Calu3 (cell line): ENCODE results near the gene SFRP5. TPM values are rescaled to one million over a fixed set of nuclear protein-coding genes. Genes with fewer than 3 reads are reported as not detected.

ENCODE experiments used
- BruUV-seq: library from RNA; stranded (reverse); fragments of 400-500 nt; replicated peaks from 2 replicates; lab custom pipeline; 2021; lab: Mats Ljungman, UMichigan
- CTCF ChIA-PET: fragments of 300-600 bp; sonication (Branson Sonifier 250); formaldehyde crosslinking; loops from one replicate; lab custom pipeline; 2022; ENCODE audit warnings: antibody characterized with exemption; lab: Charles Lee
- DNase-seq: peaks from one replicate; pipeline ENCODE4 v3.0.0; 2022
- H3K27ac Mint-ChIP-seq: one replicate; pipeline ENCODE4 v1.8.0; 2022; ENCODE audit warnings: mixed read lengths; ENCODE audit not compliant: unreplicated experiment
- H3K27me3 Mint-ChIP-seq: one replicate; pipeline ENCODE4 v1.8.0; 2022; ENCODE audit warnings: mixed read lengths; ENCODE audit not compliant: unreplicated experiment
- H3K36me3 Mint-ChIP-seq: one replicate; pipeline ENCODE4 v1.8.0; 2022; ENCODE audit warnings: mild to moderate bottlenecking, moderate library complexity, mixed read lengths; ENCODE audit not compliant: insufficient read depth, unreplicated experiment
- H3K4me1 Mint-ChIP-seq: one replicate; pipeline ENCODE4 v1.8.0; 2022; ENCODE audit warnings: mild to moderate bottlenecking, low read depth, mixed read lengths; ENCODE audit not compliant: unreplicated experiment
- H3K4me3 Mint-ChIP-seq: one replicate; pipeline ENCODE4 v1.8.0; 2022; ENCODE audit warnings: mild to moderate bottlenecking, low read depth, moderate library complexity, mixed read lengths; ENCODE audit not compliant: unreplicated experiment
- H3K9me3 Mint-ChIP-seq: one replicate; pipeline ENCODE4 v1.8.0; 2022; ENCODE audit warnings: low read depth, mixed read lengths; ENCODE audit not compliant: unreplicated experiment
- CTCF ChIP-seq: fragments of 200-600 bp; IDR thresholded peaks from one replicate; pipeline ENCODE4 v1.8.0; 2022; ENCODE audit warnings: antibody characterized with exemption; ENCODE audit not compliant: unreplicated experiment
- intact Hi-C: fragments of 100-400 bp; cut with micrococcal nuclease; formaldehyde crosslinking; loops from one replicate; pipeline ENCODE4 v1.10.0; 2022; ENCODE audit not compliant: unreplicated experiment
- total RNA-seq: library from RNA; stranded (reverse); gene quantifications from 2 replicates; pipeline ENCODE4 v1.2.3, GENCODE V29; 2022

Gene SFRP5
- total RNA-seq, 1 experiment from 2014 or later: 0.19 TPM

- Mint-ChIP-seq H3K27ac (no peak overlapping the region), H3K4me3 (no peak overlapping the region), H3K4me1 (no peaks in the 10 kb centered on the region), H3K36me3 (peaks cover 24% of the 10 kb centered on the region), H3K27me3 (no peaks in the 10 kb centered on the region), H3K9me3 (no peaks in the 10 kb centered on the region)
- TF ChIP-seq CTCF: no peak
- DNase-seq: no peak
- CTCF ChIA-PET: no interaction called here
- intact Hi-C loops: loop anchor here (5.0 kb wide), 1 partner anchor 272 kb away; no protein-coding TSS in a partner anchor
- BruUV-seq: no TSS peak
Measured at GRCh38 chr10:97755718-97756117, 16.1 kb downstream of the SFRP5 start.

GRCh38 chr10:97754726-97755125 is 17.1 kb downstream of the SFRP5 start:
- no peaks in the 10 kb centered on the region for H3K9me3 Mint-ChIP-seq
- H3K4me1 Mint-ChIP-seq: no peaks in the 10 kb centered on the region
- TF ChIP-seq CTCF: no peak
- H3K27me3 Mint-ChIP-seq: no peaks in the 10 kb centered on the region
- H3K4me3 Mint-ChIP-seq: no peak overlapping the region
- no peak overlapping the region for H3K27ac Mint-ChIP-seq
- no TSS peak for BruUV-seq
- DNase-seq: no peak
- CTCF ChIA-PET: no interaction called here
- intact Hi-C loops: loop anchor here (5.0 kb wide), 1 partner anchor 273 kb away; no protein-coding TSS in a partner anchor
- H3K36me3 Mint-ChIP-seq: peaks cover 26% of the 10 kb centered on the region

- no TSS peak for BruUV-seq
- H3K27me3 Mint-ChIP-seq: no peaks in the 10 kb centered on the region
- no peak overlapping the region for H3K4me3 Mint-ChIP-seq
- H3K4me1 Mint-ChIP-seq: no peaks in the 10 kb centered on the region
- peaks cover 26% of the 10 kb centered on the region for H3K36me3 Mint-ChIP-seq
- H3K9me3 Mint-ChIP-seq: no peaks in the 10 kb centered on the region
- no peak overlapping the region for H3K27ac Mint-ChIP-seq
- CTCF ChIA-PET: interaction anchor here (0.6 to 0.7 kb wide), 2 partner anchors 484 to 537 kb away, joined by 3 read pairs; no protein-coding TSS in a partner anchor
- no peak for DNase-seq
- intact Hi-C loops: no loop called here
- TF ChIP-seq CTCF: no peak
Measured at GRCh38 chr10:97752956-97753355, 18.8 kb downstream of the SFRP5 start.

GRCh38 chr10:97748116-97748515 is 23.7 kb downstream of the SFRP5 start:
- no peaks in the 10 kb centered on the region for H3K4me1 Mint-ChIP-seq
- intact Hi-C loops: no loop called here
- CTCF ChIA-PET: interaction anchor here (0.6 kb wide), 1 partner anchor 27 kb away, joined by 5 read pairs; no protein-coding TSS in a partner anchor

More at GRCh38 chr10:97748116-97748515, 23.7 kb downstream of the SFRP5 start:
- DNase-seq: no peak
- Mint-ChIP-seq H3K36me3 (peaks cover 40% of the 10 kb centered on the region), H3K27me3 (no peaks in the 10 kb centered on the region), H3K9me3 (no peaks in the 10 kb centered on the region), H3K27ac (no peak overlapping the region), H3K4me3 (no peak overlapping the region)
- no peak for TF ChIP-seq CTCF
- BruUV-seq: no TSS peak
